ENCODE measurements around the gene AP1S1.
"Not testable (repeated sequence)": the region's sequence is repeated elsewhere in the genome, so short reads cannot be mapped to it uniquely, and the experiment has no call there.

Gene AP1S1

DNA sequence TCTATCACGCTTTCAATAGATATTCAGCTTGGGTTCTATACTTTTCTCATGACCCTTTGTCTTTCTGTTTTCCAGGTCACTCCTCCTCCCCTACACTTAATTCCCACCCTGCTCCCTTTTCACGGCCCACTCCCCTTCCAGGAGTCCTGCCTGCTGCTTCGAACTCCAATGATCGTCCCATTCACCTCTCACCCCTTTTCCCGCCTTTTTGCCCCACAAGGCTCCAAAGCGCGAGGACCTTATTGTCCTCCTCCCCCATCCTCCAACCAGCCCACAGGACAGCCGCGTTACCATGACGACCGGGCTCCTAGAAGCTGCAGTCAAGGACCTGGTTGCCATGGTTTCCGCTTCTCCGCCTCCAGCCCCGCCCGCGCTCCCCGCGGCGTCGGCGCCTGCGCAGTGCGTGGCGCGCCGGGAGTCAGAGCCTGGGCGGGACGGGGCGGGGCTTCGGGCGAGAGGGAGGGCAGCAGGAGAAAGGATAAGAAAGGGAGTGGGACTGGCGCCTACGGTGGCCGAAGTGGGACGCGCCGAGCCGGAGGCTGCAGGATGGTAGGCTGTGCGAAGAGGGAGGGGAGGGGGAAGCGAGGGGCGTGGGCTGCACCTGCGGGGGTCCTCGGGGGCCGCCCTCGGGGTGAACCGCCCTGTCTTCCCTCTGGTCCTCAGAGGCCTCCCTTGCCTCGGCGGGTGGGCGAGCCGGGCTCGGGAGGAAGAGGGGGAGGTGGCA lies at the start of gene AP1S1:
Gene AP1S1 (plus strand): TSS at position 508 of the 724 bp plus-strand sequence. CDS start 39 bp downstream, at position 547.
- peak; percentile 85 to 87 for ATAC-seq

DNA sequence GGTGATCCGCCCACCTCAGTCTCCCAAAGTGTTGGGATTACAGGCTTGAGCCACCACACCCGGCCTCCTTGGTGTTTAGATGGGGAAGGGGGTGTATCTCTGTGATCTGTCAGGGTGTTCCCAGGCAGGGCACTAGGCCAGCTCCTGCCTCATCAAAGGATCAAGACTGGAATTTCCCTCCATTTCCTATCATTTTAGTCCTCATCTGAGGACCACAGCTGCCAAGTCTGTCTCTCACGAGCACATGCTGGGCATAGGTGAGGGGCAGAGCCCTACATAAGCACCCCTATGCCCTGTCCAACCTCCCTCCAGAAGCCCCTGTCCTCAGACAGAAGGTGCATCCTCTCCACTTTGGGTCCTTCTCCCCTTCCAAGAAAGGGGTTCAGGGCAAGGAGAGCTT lies 49.5 kb upstream of the AP1S1 start:
- ATAC-seq, result no peak

DNA sequence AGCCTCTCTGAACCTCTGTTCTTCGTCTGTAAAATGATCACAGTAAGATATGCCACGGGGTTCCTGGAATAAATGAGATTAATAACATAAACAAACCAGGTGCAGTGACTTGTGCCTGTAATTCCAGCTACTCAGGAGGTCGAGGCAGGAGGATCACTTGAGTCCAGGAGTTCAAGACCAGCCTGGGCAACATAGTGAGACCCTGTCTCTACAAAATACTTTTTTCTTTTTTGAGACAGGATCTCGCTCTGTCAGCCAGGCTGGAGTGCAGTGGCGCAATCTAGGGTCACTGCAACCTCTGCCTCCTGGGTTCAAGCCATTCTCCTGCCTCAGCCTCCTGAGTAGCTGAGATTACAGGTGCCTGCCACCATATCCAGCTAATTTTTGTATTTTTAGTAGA lies 49.0 kb upstream of the AP1S1 start:
- not testable (repeated sequence) for ATAC-seq

DNA sequence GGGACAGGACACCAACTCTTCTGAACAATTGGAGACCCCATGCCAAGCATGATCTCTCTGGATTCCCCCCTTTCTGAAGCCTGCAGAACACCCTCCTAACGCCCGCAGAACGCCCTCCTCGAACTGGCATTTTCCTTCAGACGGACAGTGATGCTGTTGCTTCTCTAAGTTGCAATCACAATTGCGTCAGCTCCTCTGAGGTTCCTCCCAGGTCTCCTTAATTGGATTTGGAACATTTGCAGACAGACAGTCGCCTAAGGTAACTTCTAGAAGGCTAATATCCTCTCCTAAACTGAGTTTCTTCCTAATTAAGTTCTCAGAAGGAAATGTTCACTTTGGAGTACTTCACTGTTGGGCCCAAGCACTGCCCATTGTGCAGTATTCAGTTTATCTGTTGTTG lies 47.9 kb upstream of the AP1S1 start:
- ATAC-seq, result no peak

DNA sequence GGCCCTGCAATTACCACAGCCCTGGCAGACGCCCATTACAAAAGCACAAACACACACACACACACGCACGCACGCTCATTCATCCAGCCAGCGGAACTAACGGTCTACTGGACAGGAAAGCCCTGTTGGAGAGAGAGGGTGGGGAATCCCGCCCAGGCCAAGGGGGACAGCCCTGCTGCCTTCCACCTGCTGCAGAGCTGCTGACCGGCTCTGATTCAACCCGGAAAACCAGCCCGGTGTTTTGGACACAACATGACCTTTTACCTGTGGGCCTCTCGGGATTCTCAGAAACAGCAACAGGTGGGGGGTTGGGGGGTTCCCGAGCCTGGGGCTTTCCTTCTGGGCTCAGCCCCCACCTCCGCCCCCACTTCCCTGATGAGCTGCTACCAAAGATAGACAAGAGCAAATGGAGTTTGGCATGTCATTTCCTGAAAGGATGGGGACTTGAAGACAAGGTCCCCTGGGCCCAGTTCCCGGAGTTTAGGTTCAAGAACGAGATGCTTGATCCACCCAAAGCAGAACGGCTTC lies 45.9 kb upstream of the AP1S1 start:
- no peak for ATAC-seq

DNA sequence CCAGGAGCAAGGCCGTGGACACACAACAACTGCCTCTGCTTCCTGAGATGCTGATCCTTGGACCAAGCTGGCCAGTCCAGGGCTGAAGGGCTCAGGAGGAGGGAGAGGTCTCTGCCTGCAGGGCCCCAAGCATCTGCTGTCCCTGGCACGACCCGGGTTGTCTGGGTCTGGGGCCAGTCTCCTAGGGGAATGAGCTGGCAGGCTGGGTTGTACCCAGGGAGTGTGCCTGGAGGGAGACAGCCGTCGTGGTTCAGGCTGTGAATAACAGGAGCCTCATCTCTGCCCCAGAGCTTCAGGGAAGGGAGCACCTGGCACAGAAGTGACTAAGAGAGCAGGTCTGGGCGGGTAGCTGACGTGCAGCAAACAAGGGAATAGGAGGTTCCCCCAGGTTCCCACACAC lies 45.3 kb upstream of the AP1S1 start:
- ATAC-seq, result no peak

DNA sequence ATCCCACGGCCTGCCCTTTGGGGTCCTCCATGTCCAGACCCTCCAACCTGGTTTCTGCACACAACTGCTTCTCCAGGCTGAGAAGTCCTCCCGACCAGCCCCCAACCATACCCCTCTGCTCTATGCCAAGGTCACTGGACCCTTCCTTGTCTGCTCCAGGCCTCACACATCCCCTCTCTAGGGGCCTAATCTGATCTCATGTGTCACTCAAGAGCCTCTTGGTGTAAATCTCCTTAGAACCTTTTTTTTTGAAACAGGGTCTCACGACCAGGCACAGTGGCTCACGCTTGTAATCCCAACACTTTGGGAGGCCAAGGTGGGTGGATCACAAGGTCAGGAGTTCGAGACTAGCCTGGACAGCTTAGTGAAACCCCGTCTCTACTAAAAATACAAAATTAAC lies 44.9 kb upstream of the AP1S1 start:
- ATAC-seq, result no peak

DNA sequence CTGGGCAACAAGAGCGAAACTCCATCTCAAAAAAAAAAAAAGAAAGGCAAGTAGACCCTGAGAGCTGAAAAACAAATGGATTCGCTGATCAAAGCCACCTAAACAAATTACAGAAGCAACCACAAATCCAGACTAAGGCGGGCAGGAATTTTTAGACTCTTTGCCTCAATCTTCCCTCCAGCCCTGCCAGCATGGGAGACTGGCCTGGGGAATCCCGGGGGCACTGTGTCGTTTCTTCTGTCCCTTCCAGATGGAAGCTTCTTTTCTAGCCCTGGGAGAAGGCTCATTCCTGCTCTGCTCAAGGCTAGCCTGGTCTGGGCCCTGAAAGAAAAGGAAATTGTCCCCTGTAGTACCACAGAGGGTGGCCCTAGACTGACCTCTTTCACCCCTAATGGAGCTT lies 43.0 kb upstream of the AP1S1 start:
- ATAC-seq, result no peak

DNA sequence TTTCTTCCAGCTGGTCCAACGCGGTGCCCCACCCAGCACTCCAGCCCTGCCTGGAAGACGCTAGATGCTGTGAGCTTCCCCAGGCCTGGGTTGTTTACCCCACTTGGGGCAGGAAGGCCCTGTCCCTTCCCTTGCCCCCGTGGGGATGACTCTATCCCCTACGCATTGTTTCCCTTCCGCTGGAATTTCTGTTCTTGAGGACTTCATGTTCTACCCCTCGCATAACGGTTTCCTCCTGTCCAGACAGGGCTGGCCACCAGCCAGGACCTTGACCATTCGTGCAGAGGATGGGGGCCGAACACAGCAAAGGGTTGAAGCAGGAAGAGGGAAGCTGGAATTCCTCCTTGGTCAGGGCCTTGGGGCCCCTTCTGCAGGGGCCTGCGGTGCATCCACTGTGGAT lies 42.0 kb upstream of the AP1S1 start:
- no peak for ATAC-seq

DNA sequence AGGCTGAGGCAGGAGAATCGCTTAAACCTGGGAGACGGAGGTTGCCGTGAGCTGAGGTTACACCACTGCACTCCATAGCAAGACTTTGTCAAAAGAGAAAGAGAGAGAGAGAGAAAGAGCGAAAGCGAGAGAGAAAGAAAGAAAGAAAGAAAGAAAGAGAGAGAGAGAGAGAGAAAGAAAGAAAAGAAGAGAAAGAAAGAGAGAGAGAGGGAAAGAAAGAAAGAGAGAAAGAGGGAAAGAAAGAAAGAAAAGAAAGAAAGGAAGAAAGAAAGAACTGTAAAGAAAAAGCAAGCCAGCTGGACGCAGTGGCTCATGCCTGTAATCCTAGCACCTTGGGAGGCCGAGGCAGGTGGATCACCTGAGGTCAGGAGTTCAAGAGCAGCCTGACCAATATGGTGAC lies 41.1 kb upstream of the AP1S1 start:
- ATAC-seq, result not testable (repeated sequence)

DNA sequence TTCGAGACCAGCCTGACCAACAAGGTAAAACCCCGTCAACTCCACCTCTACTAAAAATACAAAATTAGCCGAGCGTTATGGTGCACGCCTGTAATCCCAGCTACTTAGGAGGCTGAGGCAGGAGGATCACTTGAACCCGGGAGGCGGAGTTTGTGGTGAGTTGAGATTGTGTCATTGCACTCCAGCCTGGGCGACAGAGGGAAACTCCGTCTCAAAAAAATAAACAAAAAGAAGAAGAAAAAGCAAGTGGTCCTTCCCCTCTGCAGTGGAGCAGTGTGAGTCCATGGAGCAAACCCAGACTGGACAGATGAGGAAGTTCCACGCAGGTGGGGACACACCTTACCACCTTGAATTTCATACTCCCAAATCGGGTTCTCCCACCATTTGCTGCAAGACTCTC lies 40.4 kb upstream of the AP1S1 start:
- no peak for ATAC-seq

DNA sequence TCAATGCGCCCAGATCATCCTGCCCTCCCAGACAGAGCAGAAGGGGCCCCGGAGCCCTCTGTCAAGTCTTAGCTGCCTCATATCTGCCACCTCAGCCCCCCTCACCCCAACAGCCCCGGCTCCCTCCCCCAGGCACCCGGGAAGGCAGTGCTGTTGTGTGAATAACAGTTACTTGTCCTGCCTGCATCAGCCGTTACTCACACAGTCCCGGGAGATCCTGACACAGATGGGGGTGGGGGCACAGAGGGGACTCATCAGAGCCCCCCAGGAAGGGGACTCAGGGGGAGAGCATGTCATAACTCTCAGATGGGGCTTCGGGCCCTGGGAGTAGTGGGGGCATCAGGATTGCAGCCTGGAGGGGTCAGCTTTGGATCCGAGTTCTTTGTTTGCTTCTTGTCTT lies 39.8 kb upstream of the AP1S1 start:
- ATAC-seq, result no peak

DNA sequence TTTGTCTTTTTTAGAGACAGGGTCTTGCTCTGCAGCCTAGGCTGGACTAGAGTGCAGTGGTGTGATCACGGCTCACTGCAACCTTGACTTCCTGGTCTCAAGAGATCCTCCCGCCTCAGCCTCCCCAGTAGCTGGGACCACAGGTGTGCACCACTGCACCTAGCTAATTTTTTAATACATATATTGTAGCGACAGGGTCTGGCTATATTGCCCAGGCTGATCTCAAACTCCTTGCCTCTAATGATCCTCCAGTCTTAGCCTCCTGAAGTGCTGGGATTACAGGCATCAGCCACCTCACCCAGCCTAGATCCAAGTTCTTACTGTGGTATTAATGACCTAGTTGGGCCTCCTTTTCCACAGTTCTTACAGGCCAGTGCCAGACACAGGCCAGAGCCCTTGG lies 39.1 kb upstream of the AP1S1 start:
- ATAC-seq, result no peak

DNA sequence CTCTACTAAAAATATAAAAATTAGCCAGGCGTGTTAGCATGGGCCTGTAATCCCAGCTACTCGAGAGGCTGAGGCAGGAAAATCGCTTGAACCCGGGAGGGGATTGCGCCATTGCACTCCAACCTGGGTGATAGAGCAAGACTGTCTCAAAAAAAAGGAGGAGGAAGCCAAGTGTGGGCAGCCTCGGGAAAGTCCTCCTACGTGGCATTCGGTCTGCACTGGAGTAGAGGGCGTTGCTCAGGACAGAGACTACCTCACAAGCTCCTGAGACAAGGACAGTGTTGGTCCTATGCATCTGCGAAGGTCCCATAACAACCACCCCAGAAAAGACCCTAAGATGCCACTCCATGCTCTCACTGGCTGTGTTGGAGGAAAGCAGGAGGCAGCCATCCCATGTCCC lies 37.4 kb upstream of the AP1S1 start:
- no peak for ATAC-seq

DNA sequence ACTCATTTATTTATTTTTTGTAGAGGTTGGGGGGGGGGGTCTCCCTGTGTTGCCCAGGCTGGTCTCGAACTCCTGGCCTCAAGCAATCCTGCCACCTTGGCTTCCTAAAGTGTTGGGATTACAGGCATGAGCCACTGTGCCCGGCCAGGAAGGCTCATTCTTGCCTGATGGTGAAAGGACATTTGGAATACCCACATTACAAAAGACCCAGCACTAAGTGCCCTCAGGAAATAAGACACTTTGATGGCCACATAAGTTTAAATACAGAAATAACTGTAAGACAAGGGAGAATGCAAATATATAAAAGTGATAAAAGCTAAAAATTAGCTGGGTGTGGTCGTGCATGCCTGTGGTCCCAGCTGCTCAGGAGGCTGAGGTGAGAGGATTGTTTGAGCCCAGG lies 35.4 kb upstream of the AP1S1 start:
- no peak for ATAC-seq

DNA sequence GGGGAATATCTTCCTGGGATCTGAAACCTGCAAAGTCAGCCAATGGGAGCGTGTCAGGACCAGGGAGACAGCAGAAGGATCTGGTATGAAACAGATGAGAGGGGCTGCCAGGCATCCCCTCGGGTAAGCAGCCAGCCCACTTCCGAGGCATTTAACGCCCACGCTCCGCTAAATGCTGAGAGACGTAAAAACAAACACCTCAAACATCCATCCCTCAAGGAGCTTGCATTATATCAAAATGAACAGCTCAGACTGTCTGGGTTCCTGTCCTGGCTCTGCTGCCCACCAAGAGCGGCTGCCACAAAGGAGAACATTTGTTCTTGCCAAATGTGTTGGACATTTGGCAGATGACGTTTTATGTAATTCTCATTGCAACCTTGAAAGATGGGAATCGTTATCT lies 34.4 kb upstream of the AP1S1 start:
- no peak for ATAC-seq

DNA sequence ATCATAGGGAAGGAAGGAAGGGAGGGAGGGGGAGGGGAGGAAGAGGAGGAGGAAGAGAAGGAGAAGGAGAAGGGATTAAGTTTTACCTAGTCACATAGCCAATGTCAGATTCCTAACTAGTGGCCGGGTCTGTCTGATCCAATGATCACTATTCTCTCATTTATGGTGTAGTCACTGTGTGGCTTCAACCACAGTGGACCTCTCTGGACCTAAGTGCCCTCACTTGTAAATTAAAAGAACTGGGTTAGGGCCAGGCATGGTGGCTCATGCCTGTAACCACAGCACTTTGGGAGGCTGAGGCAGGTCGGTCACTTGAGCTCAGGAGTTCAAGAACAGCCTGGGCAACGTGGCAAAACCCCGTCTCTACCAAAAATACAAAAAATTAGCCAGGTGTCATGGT lies 34.0 kb upstream of the AP1S1 start:
- ATAC-seq, result no peak

DNA sequence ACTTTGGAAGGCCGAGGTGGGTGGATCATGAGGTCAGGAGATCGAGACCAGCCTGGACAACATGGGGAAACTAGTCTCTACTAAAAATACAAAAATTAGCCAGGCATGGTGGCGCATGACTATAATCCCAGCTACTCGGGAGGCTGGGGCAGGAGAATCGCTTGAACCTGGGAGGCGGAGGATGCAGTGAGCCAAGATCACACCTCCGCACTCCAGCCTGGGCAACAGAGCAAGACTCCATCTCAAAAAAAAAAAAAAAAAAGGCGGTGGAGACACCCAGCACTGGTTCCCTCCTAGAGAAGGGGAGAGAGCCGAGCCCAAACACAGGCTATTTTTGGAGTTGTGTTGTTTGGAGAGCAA lies 32.7 kb upstream of the AP1S1 start:
- ATAC-seq, result not testable (repeated sequence)

DNA sequence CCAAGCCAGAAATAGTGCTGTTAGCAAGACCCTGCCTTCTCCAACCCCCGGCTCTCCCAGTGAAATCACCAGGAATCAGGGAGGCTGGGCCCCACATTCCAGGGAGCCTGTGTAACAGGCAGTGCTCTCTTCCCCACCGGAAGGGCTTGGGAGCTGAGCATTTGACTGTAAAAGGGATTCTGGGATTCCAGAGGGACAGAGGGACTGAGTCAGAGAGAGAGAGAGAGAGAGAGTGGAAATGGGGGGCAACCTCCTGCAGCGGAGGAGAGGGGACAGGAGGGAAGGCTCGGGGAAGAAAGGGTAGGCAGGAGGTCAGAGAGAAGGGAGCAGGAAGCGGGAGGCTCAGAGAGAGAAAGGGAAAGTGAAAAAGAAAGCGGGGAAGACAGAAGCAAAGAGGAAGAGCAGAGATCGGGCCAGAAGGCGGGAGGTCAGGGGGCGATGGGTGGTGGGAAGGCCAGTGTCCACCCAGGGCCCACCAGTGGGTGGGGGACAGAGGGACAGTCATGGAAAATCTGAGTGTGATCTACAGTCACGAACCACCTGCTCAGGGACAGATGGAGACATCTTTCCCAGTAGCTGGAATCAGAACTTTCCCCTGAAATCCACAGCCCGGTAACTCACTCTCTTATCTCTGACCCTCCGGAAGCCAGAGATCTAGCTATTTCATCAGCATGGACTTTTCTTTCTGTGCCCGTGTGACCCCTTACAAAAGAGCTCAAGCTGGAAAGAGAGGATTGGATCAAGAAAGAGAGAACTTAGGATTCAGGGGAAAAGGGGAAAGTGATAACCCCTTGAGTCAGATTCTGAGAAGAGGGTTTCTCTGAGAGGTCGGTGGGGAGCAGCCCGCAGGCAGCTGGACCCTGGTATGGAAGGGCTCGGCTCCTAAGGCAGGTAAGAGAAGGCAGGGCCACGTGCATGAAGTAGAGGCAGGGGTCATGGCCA lies 32.0 kb upstream of the AP1S1 start:
- ATAC-seq, result no peak

DNA sequence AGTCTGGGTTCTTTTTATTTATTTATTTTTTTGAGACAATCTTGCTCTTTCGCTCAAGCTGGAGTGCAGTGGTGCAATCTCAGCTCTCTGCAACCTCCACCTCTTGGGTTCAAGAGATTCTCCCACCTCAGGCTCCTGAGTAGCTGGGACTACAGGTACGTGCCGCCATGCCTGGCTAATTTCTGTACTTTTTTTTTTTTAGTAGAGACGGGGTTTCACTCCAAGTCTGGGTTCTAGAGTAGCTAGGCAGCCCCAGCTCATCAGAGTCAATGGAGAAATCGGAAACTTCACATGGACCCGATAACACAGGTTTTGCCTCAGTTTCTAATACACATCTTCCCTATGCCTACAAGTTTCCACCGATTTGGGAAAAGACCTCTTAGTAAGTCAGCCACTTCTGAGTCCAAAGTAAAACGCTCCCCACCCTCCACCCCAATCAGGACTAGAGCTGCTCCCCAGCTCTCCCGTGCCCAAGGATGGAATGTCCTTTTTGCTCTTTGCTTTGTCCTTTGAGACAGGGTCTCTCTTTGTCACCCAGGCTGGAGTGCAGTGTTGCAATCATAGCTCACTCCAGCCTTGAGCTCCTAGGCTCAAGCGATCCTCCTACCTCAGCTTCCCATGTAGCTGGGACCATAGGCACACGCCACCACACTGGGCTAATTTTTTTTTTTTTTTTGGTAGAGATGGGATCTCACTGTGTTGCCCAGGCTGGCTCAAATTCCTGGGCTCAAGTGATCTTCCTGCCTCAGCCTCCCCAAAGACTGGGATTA lies 31.2 kb upstream of the AP1S1 start:
- ATAC-seq, result no peak

DNA sequence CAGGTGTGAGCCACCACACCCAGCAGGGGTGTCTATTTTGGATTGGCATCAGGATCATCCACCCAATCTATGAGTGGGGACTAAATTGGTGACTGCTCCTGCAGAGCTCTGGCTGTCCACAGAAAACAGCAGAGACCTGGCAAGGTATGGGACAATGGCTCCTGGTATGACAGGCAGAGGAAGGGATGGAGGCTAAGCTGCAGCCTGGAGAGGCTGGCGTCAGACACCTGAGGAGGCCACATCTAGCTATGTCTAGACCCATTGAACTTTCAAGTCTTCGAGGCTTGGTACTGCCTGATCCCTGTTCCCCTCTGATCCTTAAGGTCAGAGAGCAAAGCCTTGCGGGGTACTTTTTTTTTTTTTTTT lies 30.6 kb upstream of the AP1S1 start:
- ATAC-seq, result no peak

DNA sequence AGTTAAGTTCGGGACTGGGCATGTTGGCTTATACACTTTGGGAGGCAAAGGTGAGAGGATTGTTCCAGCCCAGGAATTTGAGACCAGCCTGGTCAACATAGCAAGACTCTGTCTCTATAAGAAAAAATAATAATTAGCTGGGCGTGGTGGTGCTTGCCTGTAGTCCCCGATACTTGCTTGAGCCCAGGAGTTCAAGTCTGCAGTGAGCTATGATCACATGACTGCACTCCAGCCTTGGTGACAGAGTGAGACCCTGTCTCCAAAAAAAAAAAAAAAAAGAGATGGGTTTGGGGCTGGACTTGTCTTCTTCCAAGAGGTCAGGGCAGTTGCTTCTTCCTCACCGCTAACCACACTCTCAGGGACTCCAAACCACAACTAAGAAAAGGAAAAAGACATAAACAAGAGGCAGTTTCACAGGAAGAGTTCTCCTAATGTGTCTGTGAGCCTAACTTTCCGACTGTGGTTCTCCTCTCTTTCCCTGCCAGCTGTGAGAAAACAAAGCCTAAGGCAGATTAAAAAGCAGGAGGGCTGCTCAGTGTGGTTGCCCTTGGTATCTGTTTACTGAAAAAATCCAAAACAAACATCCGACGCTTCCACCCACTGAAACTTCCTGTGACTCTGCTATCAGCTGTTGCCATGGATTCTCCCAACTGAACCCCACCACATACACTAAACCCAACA lies 29.8 kb upstream of the AP1S1 start:
- no peak for ATAC-seq
